Measurements from ENCODE around the gene UBE2H.

DNA sequence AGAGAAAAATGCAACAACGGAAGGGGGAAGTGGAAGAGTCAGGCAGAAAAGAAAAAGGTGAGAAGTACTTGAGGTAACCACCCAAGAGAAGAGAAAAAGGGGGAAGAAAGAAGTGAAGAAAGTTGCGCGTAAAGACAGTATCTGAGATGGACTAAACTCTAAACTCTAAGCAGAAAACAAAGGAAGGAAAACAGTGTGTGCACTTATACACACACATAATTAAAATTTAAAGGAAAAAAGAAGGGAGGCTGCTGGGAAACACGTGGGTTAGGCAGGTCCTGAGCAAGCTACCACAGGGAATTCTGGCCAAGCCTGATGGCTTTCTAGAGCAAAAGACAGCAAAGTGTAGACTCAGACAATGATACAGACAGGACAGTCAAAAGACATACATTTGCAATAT lies 78.0 kb downstream of the UBE2H start:
- TF ChIP-seq, protein P1, sequence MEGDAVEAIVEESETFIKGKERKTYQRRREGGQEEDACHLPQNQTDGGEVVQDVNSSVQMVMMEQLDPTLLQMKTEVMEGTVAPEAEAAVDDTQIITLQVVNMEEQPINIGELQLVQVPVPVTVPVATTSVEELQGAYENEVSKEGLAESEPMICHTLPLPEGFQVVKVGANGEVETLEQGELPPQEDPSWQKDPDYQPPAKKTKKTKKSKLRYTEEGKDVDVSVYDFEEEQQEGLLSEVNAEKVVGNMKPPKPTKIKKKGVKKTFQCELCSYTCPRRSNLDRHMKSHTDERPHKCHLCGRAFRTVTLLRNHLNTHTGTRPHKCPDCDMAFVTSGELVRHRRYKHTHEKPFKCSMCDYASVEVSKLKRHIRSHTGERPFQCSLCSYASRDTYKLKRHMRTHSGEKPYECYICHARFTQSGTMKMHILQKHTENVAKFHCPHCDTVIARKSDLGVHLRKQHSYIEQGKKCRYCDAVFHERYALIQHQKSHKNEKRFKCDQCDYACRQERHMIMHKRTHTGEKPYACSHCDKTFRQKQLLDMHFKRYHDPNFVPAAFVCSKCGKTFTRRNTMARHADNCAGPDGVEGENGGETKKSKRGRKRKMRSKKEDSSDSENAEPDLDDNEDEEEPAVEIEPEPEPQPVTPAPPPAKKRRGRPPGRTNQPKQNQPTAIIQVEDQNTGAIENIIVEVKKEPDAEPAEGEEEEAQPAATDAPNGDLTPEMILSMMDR (IDR thresholded peaks at IDR 0.05) = no peak
- no peak for TF ChIP-seq EP300 (IDR thresholded peaks at IDR 0.05; ENCODE audit: low read depth)
- no peak for TF ChIP-seq POLR2AphosphoS5 (IDR thresholded peaks at IDR 0.05)
- no peak for TF ChIP-seq POLR2A (IDR thresholded peaks at IDR 0.05)
